Measurements from ENCODE around the gene PRKN. TPM values are rescaled to one million over a fixed set of nuclear protein-coding genes. Genes with fewer than 3 reads are reported as not detected.

Gene PRKN
- total and polyA plus RNA-seq, 2 experiments from 2014 or later, result 0.10 to 0.84 TPM

GRCh38 chr6:162050579-162050978 is 677.0 kb downstream of the PRKN start:
- Histone ChIP-seq H3K27me3 (ENCODE audit: insufficient read depth) (no peaks in the 10 kb centered on the region), H3K36me3 (ENCODE audit: insufficient read depth) (no peaks in the 10 kb centered on the region), H3K79me2 (replicated peaks; ENCODE audit: insufficient read depth) (no peaks in the 10 kb centered on the region), H3K9me2 (ENCODE audit: insufficient read depth) (no peaks in the 10 kb centered on the region), H3K4me1 (ENCODE audit: insufficient read depth) (no peaks in the 10 kb centered on the region), H2AFZ (no peak overlapping the region), H4K20me1 (replicated peaks; ENCODE audit: insufficient read depth) (no peaks in the 10 kb centered on the region), H3K4me2 (no peak overlapping the region), H3F3A (replicated peaks; ENCODE audit: low read depth) (no peaks in the 10 kb centered on the region), H3K4me3 (no peak overlapping the region), H3K27ac (ENCODE audit: low read depth) (no peak overlapping the region)
- H3K27ac Mint-ChIP-seq, result no peak overlapping the region
- peaks cover 6% of the 10 kb centered on the region; the same call in 2 of the 3 replicates for H3K4me1 Mint-ChIP-seq
- no peaks in the 10 kb centered on the region for H3K36me3 Mint-ChIP-seq (ENCODE audit: low read depth)
- ATAC-seq (no peak), DNase-seq (ENCODE audit: low spot score) (no peak)
- TF ChIP-seq REST (IDR thresholded peaks at IDR 0.05; ENCODE audit: unreplicated experiment) (no peak), EZH2 (IDR thresholded peaks at IDR 0.05; ENCODE audit: low read depth, unreplicated experiment) (no peak), EZH2phosphoT487 (IDR thresholded peaks at IDR 0.05; ENCODE audit: unreplicated experiment) (no peak), ZNF114 (CRISPR knock-in tag; IDR thresholded peaks at IDR 0.05) (no peak), ZNF331 (CRISPR knock-in tag; IDR thresholded peaks at IDR 0.05; ENCODE audit: low read depth) (no peak), NANOG (IDR thresholded peaks at IDR 0.05; ENCODE audit: borderline replicate concordance) (no peak), ETS1 (IDR thresholded peaks at IDR 0.05) (no peak), CREB1 (CRISPR knock-in tag; IDR thresholded peaks at IDR 0.05; ENCODE audit: low read depth) (no peak), ZNF462 (CRISPR knock-in tag; IDR thresholded peaks at IDR 0.05) (no peak), JUNB (IDR thresholded peaks at IDR 0.05; ENCODE audit: unreplicated experiment) (no peak), POLR2AphosphoS5 (IDR thresholded peaks at IDR 0.05; ENCODE audit: low read depth) (no peak)
- H3K4me3 Mint-ChIP-seq, result no peak overlapping the region
- H3K27me3 Mint-ChIP-seq (ENCODE audit: insufficient read depth, low read depth, poor library complexity), result no peaks in the 10 kb centered on the region
- no peaks in the 10 kb centered on the region for H3K9me3 Mint-ChIP-seq

Data from GM23338 (cell line).